ENCODE data around the gene JARID2. TPM values are rescaled to one million over a fixed set of nuclear protein-coding genes. Genes with fewer than 3 reads are reported as not detected.
A peak's percentile ranks its signal among the peaks of the same experiment; 100 is the strongest.

The JARID2 gene
- total and polyA plus RNA-seq, 8 donors, result 2.4 to 42.6 (median 11.5) TPM

GRCh38 chr6:15299430-15300131 lies 53.7 kb downstream of the JARID2 start:
- no peaks in the 10 kb centered on the region for H3K36me3 ChIP-seq
- H3K4me1 ChIP-seq, result peaks cover 13 to 74% (median 46%) of the 10 kb centered on the region in 4 donors
- H3K9me3 ChIP-seq, result no peaks in the 10 kb centered on the region
- no peak for TF ChIP-seq CTCF (IDR thresholded peaks at IDR 0.05)
- TF ChIP-seq EP300 (IDR thresholded peaks at IDR 0.05), result no peak
- TF ChIP-seq POLR2AphosphoS5 (IDR thresholded peaks at IDR 0.05), result no peak
- no peak for TF ChIP-seq POLR2A (IDR thresholded peaks at IDR 0.05)
- WGBS, 5 donors, result 67 to 81% (median 76%) methylated on average over 8 of the region's 8 CpGs
- H3K27ac ChIP-seq, result no peak overlapping the region
- no peaks in the 10 kb centered on the region for H3K27me3 ChIP-seq
- DNase-seq, result peak; percentile 31 to 56
- no peak overlapping the region for H3K4me3 ChIP-seq
- intact Hi-C loops (cut with DNase I; ENCODE audit: low total_unique reads), result no loop called here

DNA sequence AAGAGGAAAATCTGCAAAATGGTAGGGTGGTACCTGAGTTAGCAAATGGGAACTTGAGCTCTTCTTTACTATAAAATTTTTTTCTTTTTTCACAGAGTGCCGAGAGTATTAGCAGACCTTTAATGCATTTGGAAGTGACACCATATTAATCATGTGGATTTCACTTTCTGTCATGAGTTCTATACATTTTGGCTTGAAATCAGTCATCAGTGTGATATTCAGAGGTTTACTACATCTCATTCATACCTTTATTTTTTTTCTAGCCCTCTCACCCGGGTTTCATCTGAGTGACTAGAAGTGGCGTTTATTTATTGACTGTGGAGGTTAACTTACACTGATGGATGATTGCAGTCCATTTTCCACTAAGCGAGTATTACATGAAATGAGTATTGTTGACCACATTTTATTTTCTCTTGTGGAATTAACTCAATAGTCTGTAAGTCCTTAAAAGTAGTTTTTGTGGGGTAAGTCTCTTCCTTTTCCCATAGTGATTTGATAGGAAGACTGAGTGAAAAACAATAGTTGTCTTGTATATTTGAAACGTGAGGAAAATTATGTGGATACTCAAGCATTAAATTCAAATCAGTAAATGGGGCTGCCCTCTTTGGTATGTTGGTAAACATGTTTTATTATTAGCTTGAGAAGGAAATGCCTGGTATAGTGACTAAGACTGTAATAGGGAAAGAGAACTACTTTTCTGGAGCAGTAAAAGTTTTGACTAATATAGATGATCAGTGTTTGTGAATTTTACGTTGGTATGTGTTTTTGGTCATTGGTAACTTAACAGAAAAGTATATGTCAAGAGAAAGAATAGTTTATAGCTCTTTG lies 55.5 kb downstream of the JARID2 start:
- H3K4me1 ChIP-seq, result peaks cover 20 to 84% (median 53%) of the 10 kb centered on the region in 4 donors
- no peak overlapping the region for H3K4me3 ChIP-seq
- H3K27me3 ChIP-seq, result no peaks in the 10 kb centered on the region
- intact Hi-C loops (cut with DNase I; ENCODE audit: low total_unique reads), result no loop called here
- no peak for TF ChIP-seq CTCF (IDR thresholded peaks at IDR 0.05)
- DNase-seq, result no peak
- no peaks in the 10 kb centered on the region for H3K9me3 ChIP-seq
- 76 to 82% (median 77%) methylated on average over 6 of the region's 6 CpGs for WGBS, 5 donors
- no peaks in the 10 kb centered on the region for H3K36me3 ChIP-seq
- no peak overlapping the region for H3K27ac ChIP-seq

DNA sequence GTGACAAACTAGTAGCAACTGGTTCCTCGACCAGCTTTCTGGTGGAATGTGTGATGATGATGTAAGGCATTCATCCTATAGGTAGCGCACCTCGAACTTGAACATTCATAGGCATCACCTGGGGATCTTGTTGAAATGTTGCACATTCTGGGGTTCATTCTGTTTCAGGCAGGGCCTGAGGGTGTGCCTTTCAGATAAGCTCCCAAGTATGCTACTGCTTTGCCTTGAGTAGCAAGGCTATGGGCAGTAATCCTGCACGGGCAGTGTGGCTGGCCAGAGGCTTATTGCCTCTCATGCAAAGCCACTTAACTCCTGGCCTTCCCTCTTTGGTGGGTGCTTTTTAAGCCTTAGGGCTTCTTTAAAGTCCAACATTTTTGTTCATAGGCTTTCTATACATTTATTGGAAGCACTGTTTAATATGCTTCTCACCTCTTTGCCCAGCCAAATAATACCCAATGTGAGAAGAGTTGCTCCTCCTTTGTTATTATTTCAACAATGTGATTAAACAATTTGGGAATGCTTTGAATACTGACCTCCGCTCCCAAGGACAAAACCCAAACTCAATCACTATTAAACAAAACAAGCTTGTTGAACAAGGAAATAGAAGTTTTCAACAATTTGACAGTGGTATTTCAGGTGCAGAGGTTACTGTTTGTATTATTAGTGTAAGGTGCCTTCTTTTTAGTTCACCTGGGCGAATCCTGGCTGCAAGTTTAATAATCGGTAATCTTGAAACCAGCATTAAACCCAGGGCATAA lies 57.5 kb downstream of the JARID2 start:
- no peaks in the 10 kb centered on the region for H3K9me3 ChIP-seq
- no peak overlapping the region for H3K4me3 ChIP-seq
- TF ChIP-seq POLR2AphosphoS5 (IDR thresholded peaks at IDR 0.05) (no peak), POLR2A (IDR thresholded peaks at IDR 0.05) (no peak)
- no peak for DNase-seq
- intact Hi-C loops (cut with DNase I; ENCODE audit: low total_unique reads), result no loop called here
- H3K4me1 ChIP-seq, result peaks cover 20 to 84% (median 54%) of the 10 kb centered on the region in 4 donors
- H3K27me3 ChIP-seq, result no peaks in the 10 kb centered on the region
- H3K27ac ChIP-seq, result no peak overlapping the region
- WGBS, 5 donors, result 55 to 72% (median 59%) methylated on average over 7 of the region's 7 CpGs
- no peaks in the 10 kb centered on the region for H3K36me3 ChIP-seq

GRCh38 chr6:15303920-15304291 lies 58.0 kb downstream of the JARID2 start:
- no peak overlapping the region for H3K4me3 ChIP-seq
- 61 to 80% (median 73%) methylated on average over 6 of the region's 6 CpGs for WGBS, 5 donors
- no peaks in the 10 kb centered on the region for H3K36me3 ChIP-seq
- H3K4me1 ChIP-seq, result peaks cover 20 to 84% (median 55%) of the 10 kb centered on the region in 4 donors
- H3K27ac ChIP-seq, result no peak overlapping the region
- H3K27me3 ChIP-seq, result no peaks in the 10 kb centered on the region
- TF ChIP-seq CTCF (IDR thresholded peaks at IDR 0.05) (no peak), POLR2AphosphoS5 (IDR thresholded peaks at IDR 0.05) (no peak), EP300 (IDR thresholded peaks at IDR 0.05) (no peak), POLR2A (IDR thresholded peaks at IDR 0.05) (no peak)
- H3K9me3 ChIP-seq, result no peaks in the 10 kb centered on the region
- intact Hi-C loops (cut with DNase I; ENCODE audit: low total_unique reads), result no loop called here
- peak in 1 of 2 donors; percentile 43 for DNase-seq
